Stomach (tissue), 9 donors: ENCODE results near the gene FBXO11. TPM values are rescaled to one million over a fixed set of nuclear protein-coding genes. Genes with fewer than 3 reads are reported as not detected.
"Not testable (repeated sequence)": the region's sequence is repeated elsewhere in the genome, so short reads cannot be mapped to it uniquely, and the experiment has no call there.

Experiments
- DNase-seq, 2 donors: peaks; one replicate each; pipeline versions ENCODE4 v3.0.0 to v3.0.0-alpha.2; 2013 to 2019
- H3K27ac ChIP-seq, 5 donors: fragments of 200-600 bp in 4 of 5; sonication (generic) in 4 of 5; one replicate each; pipeline ENCODE4 v1.5.1; 2013 to 2019; ENCODE audit warnings: mild to moderate bottlenecking in 1 of 5, moderate library complexity in 1 of 5
- H3K27me3 ChIP-seq, 3 donors: fragments of 200-600 bp; sonication (generic); one replicate each; pipeline ENCODE4 v1.5.1; 2017 to 2019; ENCODE audit warnings: mixed run types in 1 of 3
- H3K36me3 ChIP-seq, 4 donors: fragments of 200-600 bp; sonication (generic); 1 replicate in 3 of 4; 2 replicates in 1 of 4; pipeline ENCODE4 v1.5.1; 2016 to 2019
- H3K4me1 ChIP-seq, 4 donors: fragments of 200-600 bp; sonication (generic); one replicate each; pipeline ENCODE4 v1.5.1; 2016 to 2019
- H3K4me3 ChIP-seq, 4 donors: fragments of 200-600 bp; sonication (generic) in 3 of 4; one replicate each; pipeline ENCODE4 v1.5.1; 2016 to 2019; ENCODE audit warnings: mild to moderate bottlenecking in 1 of 4
- H3K9me3 ChIP-seq, 4 donors: fragments of 200-600 bp; sonication (generic); one replicate each; pipeline ENCODE4 v1.5.1; 2016 to 2019
- EP300 ChIP-seq: sonication (generic); formaldehyde crosslinking; IDR thresholded peaks from one replicate; pipeline ENCODE4 v1.6.1; 2017; ENCODE audit warnings: antibody characterized with exemption
- POLR2A ChIP-seq, 4 donors: fragments of 450-650 bp; IDR thresholded peaks; one replicate each; pipeline ENCODE4 v1.6.1; 2016; ENCODE audit warnings: antibody characterized with exemption in 4 of 4, control low read depth in 2 of 4, mild to moderate bottlenecking in 1 of 4, moderate library complexity in 1 of 4
- POLR2AphosphoS5 ChIP-seq, 3 donors: sonication (generic); formaldehyde crosslinking; IDR thresholded peaks; one replicate each; pipeline ENCODE4 v1.6.1; 2016; ENCODE audit warnings: antibody characterized with exemption in 3 of 3
- WGBS, 5 donors: extraction: QIAGEN DNeasy Blood & Tissue Kit in 3 of 5; methylation state at CpG; one replicate each; pipeline versions ENCODE4 v1.1.5 to v1.1.7; 2013 to 2018; 5-methylcytosine and 5-hydroxymethylcytosine counted together
- intact Hi-C: fragments of 100-400 bp; cut with DNase I; formaldehyde crosslinking; loops from one replicate; pipeline ENCODE4 v1.15.1; 2023; ENCODE audit warnings: low total_unique reads
- polyA plus RNA-seq, 3 donors: library from polyadenylated mRNA; stranded (reverse); fragments of 200-250 nt; gene quantifications; one replicate each; pipeline ENCODE4 v1.2.3, GENCODE V29; 2013
- total RNA-seq, 5 donors: library from RNA; depleted of rRNA; stranded (reverse); fragments of >200 nt; gene quantifications; one replicate each; pipeline versions ENCODE4 v1.1.0 to v1.2.3, GENCODE V29; 2014 to 2016
- TF ChIP-seq, protein P1 (sequence below), 7 experiments: fragments of 450-650 bp in 4 of 7; fragments of 200-600 bp in 3 of 7; sonication (generic) in 3 of 7; IDR thresholded peaks; one replicate each; pipeline ENCODE4 v1.5.1; 2016 to 2019; ENCODE audit warnings: antibody characterized with exemption in 7 of 7, control low read depth in 2 of 7, mild to moderate bottlenecking in 1 of 7
- donor health status: healthy with polysubstance abuse.
- donor health status: Bipolar disorder and iron deficiency.
- donor health status: healthy.

Gene FBXO11
- total and polyA plus RNA-seq, 8 donors, result 7.6 to 120 (median 30.8) TPM

DNA sequence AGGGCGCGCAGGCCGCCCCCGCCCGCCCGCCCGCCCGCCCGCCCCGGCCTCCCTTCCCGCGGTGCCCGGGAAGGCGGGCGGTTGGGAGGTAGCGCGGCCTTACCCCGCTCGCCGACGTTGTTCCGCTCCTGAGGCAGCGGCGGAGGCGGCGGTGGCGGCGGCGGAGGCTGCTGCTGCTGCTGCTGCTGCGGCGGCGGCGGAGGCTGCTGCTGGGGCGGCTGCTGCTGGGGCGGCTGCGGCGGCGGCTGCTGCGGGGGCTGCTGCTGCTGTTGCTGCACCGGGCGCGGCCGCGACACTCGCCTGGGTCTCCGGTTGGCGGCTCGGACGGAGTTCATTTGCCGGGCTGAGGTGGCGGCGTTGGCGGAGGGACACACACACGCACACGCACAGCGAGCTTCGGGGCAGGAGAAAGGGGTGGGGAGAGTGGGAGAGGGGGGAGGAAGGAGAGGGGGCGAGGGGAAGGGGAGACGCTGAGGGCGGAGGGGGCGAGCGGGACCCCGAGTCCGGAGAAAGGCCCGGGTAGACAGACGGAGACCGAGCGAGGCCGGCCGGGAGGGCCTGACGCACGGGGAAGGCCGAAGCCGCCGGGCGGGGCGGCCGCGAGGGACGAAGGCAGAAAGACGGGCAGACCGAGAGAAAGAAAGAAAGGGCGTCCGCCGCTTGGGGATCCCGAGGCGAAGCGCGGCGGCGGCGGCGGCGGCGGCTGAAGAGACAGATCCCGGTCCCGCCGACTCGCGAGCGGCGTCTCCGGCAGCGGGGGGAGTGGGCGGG lies 727 bp downstream of the FBXO11 start:
- peak; percentile 55 to 87 for DNase-seq
- intact Hi-C loops, result no loop called here
- Histone ChIP-seq H3K4me3 (peak overlapping the region; percentile 65 to 93 (median 86)), H3K4me1 (peaks cover 16 to 40% (median 31%) of the 10 kb centered on the region in 4 donors), H3K27ac (peak overlapping the region; percentile 95 to 100 (median 100)), H3K27me3 (no peaks in the 10 kb centered on the region), H3K36me3 (no peaks in the 10 kb centered on the region), H3K9me3 (no peaks in the 10 kb centered on the region)
- 0 to 1% (median 0%) methylated on average over 51 to 93 of the region's 105 CpGs for WGBS, 5 donors
- TF ChIP-seq EP300 (no peak), POLR2A (IDR thresholded peaks at IDR 0.05) (no peak), POLR2AphosphoS5 (IDR thresholded peaks at IDR 0.05) (no peak)
- TF ChIP-seq, protein P1, sequence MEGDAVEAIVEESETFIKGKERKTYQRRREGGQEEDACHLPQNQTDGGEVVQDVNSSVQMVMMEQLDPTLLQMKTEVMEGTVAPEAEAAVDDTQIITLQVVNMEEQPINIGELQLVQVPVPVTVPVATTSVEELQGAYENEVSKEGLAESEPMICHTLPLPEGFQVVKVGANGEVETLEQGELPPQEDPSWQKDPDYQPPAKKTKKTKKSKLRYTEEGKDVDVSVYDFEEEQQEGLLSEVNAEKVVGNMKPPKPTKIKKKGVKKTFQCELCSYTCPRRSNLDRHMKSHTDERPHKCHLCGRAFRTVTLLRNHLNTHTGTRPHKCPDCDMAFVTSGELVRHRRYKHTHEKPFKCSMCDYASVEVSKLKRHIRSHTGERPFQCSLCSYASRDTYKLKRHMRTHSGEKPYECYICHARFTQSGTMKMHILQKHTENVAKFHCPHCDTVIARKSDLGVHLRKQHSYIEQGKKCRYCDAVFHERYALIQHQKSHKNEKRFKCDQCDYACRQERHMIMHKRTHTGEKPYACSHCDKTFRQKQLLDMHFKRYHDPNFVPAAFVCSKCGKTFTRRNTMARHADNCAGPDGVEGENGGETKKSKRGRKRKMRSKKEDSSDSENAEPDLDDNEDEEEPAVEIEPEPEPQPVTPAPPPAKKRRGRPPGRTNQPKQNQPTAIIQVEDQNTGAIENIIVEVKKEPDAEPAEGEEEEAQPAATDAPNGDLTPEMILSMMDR (IDR thresholded peaks at IDR 0.05), result no peak

DNA sequence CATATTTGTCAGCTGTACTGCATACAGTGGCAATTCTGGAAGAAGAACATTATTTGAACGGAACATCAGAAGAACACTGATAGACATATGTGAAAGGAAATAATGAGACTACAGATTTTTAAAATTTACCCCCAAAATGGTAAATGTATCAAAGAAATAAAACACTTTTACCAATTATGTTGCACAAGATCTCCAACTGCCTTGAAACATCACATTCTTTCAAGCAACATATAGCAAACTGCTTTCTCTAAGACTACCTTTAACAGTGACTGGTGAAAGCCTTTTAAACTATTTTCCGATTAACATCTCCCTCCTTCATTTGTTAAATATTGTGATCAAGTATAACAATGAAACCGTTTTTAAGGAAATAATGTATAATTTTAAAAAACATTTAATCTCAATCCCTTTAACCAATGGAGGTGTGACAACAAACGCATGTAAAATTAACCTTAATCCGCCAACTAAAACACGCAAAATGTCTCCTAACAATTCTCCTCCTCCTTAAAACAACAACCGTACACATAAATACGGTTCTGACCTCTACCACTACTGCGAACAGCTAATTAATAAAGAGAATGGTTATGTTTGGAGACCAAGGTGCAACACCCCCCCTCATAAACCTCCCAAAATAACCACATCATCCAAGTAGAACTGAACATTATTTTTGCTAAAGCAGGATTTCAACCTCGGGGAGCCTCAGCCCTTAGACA lies 2.4 kb downstream of the FBXO11 start:
- peak overlapping the region; percentile 65 to 93 (median 86) for H3K4me3 ChIP-seq

DNA sequence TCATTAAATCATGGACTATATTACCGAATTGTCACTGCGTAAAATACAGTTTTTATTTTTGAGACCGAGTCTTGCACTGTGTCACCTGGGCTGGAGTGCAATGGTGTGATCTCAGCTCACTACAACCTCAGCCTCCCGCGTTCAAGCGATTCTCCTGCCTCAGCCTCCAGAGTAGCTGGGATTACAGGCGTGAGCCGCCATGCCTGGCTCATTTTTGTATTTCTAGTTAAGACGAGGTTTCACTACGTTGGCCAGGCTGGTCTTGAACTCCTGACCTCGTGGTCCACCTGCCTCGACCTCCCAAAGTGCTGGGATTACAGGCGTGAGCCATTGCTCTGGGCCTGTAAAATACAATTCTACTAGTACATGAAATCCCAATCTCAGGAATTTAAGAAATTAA lies 4.4 kb downstream of the FBXO11 start:
- peaks cover 18 to 63% (median 40%) of the 10 kb centered on the region in 4 donors for H3K4me1 ChIP-seq
- intact Hi-C loops, H3K27me3 ChIP-seq, H3K4me3 ChIP-seq, H3K36me3 ChIP-seq, DNase-seq, H3K9me3 ChIP-seq, H3K27ac ChIP-seq: not testable (repeated sequence)
- 90 to 93% (median 91%) methylated on average over 13 of the region's 13 CpGs for WGBS, 5 donors

More for the DNA sequence above, 2.4 kb downstream of the FBXO11 start:
- no peaks in the 10 kb centered on the region for H3K36me3 ChIP-seq
- 2 to 3% (median 3%) methylated on average over 10 of the region's 10 CpGs for WGBS, 5 donors
- peaks cover 22 to 53% (median 41%) of the 10 kb centered on the region in 4 donors for H3K4me1 ChIP-seq
- TF ChIP-seq, protein P1 (IDR thresholded peaks at IDR 0.05), result no peak
- no peak for TF ChIP-seq EP300
- no peak for TF ChIP-seq POLR2A (IDR thresholded peaks at IDR 0.05)
- no peak for TF ChIP-seq POLR2AphosphoS5 (IDR thresholded peaks at IDR 0.05)
- no peaks in the 10 kb centered on the region for H3K27me3 ChIP-seq
- H3K27ac ChIP-seq, result peak overlapping the region; percentile 95 to 100 (median 100)
- intact Hi-C loops, result no loop called here
- DNase-seq, result no peak
- no peaks in the 10 kb centered on the region for H3K9me3 ChIP-seq

DNA sequence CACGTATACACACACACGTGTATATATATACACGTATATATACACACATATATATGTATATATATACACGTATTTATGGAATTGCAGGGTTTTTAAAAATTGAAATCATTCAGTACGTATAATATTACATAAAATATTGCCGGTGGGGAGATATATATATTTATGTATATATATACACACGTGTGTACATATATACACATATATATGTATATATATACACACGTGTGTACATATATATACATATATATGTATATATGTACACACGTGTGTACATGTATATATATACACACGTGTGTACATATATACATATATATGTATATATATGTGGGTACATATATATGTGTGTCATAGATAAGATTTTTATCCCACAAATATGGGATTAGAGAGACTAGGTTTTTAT lies 5.4 kb downstream of the FBXO11 start:
- 61 to 88% (median 86%) methylated on average over 10 of the region's 10 CpGs for WGBS, 5 donors

More for the DNA sequence above, 5.4 kb downstream of the FBXO11 start:
- TF ChIP-seq, protein P1 (IDR thresholded peaks at IDR 0.05), result no peak
- TF ChIP-seq EP300 (no peak), POLR2A (IDR thresholded peaks at IDR 0.05) (no peak), POLR2AphosphoS5 (IDR thresholded peaks at IDR 0.05) (no peak)
- Histone ChIP-seq H3K4me3 (no peak overlapping the region), H3K27me3 (no peaks in the 10 kb centered on the region), H3K9me3 (no peaks in the 10 kb centered on the region), H3K4me1 (peaks cover 21 to 72% (median 48%) of the 10 kb centered on the region in 4 donors), H3K27ac (no peak overlapping the region), H3K36me3 (no peaks in the 10 kb centered on the region)
- intact Hi-C loops, result no loop called here
- DNase-seq, result no peak
